GM19468 (cell line): ENCODE results near the gene KNDC1.
"Not testable (repeated sequence)": the region's sequence is repeated elsewhere in the genome, so short reads cannot be mapped to it uniquely, and the experiment has no call there.

Experiments used
- ATAC-seq: cut with Tn5 transposase; IDR thresholded peaks from one replicate; pipeline ENCODE4 v1.9.1; 2021; ENCODE audit warnings: mild to moderate bottlenecking, moderate library complexity, moderate number of reproducible peaks; ENCODE audit not compliant: unreplicated experiment; ENCODE audit errors: extremely low read depth

The KNDC1 gene

DNA sequence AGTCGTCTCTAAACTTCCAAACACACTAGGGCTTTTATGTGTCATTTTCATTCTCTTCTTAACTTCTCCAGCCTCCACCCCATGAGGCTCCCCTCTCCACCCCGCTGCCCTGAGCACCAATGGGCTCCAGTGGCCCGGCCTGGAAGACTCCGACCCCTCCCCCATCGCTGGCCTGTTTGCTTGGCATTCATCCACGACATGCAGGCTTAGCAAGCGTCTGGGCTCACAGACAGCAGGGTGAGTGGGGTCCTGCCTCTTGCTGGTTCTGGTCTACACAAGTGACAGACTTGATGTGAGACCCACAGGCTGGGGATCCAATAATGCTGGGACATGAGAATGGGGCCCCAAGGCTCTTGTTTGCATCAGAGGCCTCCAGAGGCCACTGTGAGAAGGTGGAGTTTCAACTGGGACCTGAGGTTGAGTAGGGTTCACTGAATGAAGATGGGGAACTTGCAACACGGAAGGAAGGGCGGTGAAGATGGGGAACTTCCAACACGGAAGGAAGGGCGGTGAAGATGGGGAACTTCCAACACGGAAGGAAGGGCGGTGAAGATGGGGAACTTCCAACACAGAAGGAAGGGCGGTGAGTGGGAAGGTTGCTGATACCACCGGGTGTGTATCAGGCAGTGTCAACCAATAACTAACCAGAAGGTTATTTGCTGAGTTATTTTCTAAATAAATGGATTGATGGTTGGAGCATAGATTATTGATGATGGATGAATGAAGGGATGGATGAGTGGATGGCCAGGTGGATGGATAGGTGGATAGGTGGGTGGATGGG is 14.0 kb downstream of the KNDC1 start:
- no peak for ATAC-seq

DNA sequence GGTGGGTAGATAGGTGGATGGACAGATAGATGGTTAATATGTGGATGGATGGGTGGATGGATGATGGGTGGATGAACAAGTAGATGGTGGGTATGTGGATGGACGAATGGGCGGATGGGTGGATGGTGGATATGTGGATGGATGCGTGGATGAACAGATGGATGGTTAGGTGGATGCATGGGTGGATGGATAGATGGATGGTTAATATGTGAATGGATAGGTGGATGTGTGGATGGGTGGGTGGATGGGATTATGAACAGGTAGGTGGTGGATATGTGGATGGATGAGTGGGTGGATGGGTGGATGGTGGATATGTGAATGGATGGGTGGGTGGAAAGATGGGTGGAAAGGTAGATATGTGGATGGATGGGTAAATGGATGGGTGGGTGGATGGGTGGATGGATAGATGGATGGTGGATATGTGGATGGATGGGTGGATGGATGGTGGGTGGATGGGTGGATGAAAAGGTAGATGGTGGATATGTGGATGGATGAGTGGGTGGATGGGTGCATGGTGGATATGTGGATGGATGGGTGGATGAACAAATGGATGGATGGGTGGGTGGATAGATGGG is 14.8 kb downstream of the KNDC1 start:
- ATAC-seq = no peak

DNA sequence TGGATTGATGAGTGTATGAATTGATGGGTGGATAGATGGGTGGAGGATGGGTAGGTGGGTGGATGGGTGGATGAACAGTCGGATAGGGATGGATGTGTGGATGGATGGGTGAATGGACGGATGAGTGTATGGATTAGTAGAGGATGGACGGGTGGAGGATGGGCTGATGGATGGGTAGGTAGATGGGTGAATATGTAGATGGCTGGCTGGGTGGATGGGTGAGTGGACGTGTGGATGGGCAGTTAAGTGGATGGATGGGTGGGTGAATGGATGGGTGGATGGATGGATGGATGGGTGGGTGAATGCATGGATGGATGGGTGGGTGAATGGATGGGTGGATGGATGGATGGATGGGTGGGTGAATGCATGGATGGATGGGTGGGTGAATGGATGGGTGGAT is 15.6 kb downstream of the KNDC1 start:
- not testable (repeated sequence) for ATAC-seq

DNA sequence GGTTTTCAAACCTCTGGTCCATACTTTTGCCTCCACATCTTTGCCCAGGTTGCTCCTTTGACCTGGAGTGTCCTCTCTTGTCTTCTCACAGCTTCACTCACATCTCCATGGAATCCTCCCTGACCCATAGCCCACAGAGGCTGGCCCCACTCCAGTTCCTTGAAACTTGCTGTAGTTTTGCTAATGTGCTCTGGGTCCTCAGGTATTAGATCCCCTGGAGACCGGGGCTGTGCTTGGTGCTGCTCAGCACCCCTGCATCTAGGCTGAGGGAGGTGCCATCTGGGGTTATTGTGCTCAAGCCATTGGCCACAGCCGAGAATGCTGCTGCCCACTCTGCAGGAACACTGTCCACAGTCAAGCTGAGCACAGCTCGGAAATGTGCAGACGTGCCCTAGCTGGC is 16.5 kb downstream of the KNDC1 start:
- ATAC-seq = no peak

DNA sequence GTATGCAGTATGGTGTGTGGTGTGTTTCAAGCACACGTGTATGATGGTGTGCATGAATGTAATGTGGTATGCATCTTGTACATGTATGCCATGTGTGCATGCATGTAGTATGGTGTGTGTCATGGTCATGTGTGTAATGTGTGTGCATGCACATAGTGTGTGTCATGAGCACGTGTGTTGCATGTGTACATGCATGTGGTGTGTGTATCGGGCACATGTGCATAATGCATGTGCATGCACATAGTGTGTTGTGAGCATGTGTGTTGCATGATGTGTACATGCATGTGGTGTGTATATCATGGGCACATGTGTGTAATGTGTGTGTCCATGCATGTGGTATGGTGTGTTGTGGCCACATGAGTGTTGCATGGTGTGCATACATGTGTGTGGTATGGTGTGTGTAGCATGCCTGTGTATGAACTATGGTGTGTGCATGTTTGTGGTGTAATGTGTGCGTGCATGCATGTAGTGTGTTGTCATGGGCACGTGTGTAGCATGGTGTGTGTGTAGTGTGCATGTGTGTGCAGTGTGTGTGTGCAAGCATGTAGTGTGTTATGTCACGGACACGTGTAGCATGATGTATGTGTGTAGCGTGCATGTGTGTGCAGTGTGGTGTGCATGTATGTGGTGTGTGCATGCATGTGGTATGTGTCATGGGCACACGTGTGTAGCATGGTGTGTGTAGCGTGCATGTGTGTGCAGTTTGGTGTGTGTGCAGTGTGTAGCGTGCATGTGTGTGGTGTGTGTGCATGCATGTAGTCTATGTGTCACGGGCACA is 17.6 kb downstream of the KNDC1 start:
- no peak for ATAC-seq

DNA sequence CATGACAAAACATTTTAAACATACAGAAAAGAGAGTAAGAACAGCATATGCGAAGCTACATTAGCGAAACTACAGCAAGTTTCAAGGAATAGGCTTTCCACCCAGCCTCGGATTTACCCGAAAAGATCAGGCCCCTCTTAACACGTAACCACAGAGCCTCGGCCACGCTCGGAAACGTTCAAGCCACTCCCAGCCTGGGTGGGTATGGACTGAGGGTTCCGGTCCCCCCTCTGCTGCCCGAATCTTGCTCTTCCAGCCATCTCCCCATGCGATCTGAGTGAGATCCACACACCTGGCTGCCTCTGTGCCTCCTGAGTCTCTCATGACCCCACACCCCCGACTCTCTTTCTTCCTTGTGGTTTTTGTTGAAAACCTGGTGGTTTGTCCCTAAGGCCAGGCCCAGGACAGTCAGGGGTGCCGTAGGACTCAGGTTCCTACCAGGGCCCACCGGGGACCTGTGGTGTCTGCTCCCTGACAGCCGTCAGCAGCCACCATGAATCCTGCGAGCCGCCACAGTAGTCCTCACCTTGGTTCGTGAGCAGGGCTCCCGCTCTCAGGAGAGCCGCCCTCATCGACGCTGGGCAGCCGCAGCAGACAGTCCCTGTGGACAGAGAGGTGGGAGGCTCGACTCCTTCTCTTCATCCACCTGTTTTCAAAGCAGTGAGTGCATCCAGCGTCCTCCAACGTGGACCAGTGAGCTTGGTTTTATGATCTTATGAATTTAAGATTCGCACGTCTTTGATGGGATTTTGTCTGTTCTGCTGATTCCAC is 18.5 kb downstream of the KNDC1 start:
- ATAC-seq = no peak

DNA sequence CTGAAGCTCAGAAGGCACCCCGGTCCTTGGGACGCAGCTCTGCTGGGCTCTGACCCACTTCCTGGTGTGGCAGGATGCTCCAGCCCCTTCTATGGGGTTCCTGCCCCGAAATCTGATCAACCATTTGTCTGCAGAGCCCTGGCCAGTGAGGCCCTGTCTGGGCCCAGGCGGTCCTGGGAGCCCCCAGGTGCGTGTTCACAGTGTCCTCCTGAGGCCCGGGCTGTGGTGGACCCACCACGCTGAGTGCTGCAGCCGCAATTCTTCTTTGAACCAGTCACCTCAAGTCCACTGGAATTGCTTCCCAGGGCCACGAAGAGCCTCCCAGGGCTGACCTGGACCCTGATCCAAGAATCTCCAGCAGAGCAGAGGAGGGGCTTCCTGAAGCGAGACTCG is 19.1 kb downstream of the KNDC1 start:
- ATAC-seq = no peak

DNA sequence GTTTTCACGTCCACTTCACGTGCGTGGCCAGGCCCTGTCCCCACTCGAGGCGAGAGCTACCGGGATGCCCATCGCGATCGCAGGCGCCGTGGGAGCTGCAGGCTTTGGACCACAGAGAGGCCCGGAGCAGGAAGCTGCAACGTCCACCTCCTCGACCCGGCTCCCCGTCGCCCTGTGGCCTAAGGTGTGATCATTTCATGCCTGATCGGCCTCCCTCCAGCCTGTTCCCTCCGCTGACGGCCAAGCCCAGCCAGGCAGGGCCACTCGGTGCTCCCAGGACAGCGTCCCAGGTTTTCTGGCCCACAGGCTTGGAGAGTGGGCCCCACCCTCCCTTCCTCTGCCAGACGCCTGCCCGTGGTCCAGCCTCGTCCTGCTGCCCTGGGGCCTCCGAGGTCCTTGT is 19.6 kb downstream of the KNDC1 start:
- no peak for ATAC-seq

DNA sequence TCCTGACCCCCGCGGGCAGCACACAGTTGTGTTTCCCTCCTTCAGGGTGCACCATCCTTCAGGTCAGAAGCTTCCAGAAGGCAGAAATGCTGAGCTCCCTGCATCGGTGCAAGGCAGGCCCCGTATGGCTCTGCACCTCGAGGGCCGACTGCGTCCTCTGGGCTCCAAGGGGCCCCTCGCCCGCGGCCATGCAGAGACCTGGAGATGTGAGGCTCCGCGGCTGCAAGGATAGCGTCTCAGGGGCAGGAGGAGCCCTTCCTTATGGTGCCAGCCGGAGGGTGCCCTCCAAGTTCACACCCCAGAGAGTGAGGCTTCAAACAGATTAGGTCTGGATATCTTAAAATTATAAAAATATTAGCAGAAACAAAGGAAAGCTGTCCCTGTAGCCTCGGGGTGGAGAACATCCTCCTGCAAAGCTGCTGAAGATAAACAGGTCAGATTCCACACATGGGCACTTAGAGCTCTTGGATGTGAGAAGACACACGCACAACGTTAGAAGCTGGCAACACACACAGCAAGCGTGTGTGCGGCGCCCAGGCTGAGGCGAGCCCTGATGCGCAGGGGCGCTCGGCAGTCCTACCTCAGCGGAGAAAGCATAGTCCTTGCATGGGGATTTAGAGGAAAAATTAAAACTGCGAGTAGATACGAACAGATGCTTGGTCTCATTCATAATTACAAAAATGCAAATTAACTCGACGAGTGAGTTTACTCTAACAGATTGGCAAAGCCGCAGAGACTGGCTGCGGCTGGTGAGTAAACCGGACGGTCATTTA is 20.4 kb downstream of the KNDC1 start:
- no peak for ATAC-seq

DNA sequence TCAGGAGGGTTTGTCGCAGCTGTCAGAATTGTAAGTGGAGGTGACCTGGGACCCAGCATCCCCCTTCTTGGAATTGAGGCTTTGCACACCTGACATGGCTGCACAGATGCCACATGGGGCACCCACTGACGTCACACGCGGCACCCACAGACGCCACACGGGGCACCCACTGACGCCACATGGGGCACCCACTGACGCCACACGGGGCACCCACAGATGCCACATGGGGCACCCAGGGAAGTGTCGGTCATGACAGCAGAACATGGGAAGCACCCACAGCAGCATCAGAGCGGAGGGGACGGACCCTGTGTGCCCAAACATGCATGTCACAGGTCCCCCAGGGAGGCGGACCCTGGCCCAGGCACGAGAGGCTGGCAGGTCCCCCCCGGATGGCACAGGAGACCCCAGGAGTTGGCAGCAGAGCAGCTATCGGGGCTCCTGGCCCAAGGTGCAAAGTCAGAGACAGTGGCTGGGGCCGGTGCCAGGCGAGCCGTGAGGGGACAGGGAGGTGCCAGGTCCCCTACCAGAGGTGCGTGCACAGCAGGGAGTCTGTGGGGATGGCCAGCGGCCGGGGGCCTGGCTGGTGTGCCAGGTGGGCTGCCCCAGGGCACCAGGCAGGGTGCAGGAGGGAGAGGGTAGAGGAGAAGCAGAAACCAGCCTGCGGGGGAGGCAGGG is 21.1 kb downstream of the KNDC1 start:
- no peak for ATAC-seq

DNA sequence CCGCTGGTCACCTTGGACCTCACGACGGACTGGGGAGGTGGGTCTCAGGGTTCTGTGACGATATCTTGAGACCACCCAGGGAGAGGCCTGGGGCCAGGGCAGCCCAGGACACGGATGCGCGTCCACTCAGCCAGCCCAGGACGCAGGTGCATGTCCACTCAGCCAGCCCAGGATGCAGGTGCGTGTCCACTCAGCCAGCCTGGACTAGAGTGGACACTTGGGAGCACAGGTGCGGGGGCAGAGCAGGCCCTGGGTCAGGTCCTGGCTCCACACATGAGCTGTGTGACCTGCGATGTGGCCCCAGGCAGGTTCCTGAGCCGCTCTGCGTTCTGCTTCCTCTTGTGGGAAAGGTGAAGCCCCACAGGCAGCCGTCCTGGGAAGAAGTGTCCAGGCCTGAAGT is 22.2 kb downstream of the KNDC1 start:
- ATAC-seq = no peak

DNA sequence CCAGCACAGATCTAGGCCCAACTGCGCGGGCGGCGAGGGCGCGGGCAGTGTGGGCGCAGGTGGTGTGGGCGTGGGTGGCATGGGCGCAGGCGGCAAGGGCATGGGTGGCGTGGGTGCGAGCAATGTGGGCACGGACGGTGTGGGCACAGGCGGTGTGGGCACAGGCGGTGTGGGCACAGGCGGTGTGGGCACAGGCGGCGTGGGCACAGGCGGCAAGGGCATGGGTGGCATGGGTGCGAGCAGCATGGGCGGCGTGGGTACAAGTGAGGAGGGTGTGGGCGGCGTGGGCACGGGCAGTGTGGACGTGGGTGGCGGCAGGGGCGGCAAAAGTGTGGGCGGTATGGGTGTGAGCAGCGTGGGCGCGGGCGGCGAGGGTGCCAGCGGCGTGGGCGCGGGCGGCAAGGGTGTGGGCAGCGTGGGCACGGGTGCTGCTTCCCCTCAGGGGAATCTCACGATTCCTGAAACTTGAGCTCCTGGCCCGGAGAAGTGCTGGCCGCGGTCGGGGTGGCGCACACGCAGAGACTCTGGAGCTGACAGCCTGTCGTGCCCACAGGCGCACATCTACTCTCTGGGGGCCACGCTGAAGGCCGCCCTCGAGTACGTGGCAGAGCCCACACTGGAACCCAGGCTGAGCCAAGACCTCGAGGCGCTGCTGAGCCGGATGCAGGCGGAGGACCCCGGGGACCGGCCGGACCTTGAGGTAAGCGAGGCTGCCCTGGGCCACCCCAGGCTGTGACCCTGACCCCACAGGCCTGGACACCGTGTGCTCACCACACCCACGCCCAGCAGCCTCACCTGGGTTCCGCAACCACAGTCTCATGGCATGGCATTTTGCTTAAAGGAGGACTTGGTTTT is 23.0 kb downstream of the KNDC1 start:
- no peak for ATAC-seq

DNA sequence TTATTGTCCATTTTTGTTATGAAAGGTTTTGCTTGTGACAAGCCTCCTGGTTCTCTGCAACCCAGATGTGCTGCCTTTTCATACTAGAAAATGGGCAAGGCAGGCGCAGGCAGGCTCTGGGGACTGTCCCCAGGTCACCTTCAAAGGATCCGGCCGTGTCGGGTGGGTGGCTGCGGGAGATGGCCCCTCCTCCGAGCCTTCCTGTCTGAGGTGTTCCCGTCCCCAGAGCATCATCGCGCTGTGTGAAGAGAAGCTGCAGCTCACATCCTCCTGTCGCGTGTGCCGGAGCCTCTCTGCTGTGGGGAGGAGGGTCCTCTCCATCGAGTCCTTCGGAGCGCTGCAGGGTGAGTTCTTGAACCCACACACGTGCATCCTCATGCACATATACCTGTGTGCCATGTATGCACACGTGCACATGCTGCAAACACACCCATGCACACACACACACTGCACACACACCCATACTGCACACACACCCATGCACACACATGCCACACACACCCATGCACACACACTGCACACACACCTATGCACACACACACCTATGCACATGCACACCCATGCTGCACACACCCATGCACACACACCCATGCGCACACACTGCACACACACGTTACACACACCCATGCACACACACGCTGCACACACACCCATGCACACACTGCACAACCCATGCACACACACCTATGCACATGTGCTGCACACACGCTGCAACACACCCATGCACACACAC is 23.8 kb downstream of the KNDC1 start:
- ATAC-seq = no peak

DNA sequence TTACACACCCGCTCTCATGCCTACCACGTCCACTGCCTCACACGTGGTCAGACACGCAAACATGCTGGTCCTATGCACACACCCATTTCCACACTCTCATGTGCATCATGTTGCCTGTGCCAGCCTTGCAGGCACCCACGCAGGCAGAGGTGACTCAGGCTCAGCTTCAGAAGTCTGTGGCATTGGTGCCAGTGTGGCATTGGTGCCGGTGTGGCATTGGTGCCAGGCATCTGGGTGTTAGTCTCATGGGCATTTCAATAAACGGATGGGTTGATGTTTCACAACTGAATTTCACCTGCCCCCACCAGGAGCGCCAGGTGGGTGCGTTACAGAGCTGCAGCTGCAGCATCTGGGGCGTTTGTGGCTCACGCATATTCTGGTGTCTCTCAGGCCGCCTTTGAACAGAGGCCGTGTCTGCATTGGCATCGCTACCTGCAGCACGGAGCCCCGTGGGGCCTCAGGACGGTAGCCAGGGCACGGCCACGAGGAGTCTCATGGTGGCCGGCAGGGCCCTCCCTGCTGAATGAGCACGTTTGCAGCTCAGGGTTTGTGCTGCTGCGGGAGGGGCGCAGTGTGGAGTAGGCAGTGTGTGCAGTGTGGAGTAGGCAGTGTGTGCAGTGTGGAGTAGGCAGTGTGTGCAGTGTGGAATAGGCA is 24.7 kb downstream of the KNDC1 start:
- ATAC-seq = no peak

DNA sequence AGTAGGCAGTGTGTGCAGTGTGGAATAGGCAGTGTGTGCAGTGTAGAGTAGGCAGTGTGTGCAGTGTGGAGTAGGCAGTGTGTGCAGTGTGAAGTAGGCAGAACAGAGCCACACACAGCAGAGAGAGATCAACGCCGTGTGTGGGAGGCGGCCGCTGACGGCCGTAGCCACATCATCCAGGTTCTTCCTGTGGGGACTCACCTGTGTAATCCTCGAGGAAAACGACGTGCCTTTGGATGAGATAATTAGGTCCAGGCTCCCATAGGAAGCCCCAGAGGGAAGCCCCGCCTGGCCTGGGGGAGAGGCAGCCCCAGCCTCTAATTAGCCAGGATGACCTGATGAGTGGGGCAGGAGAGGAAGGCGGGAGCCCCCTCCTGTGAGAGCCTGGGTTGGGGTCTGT is 25.4 kb downstream of the KNDC1 start:
- no peak for ATAC-seq

DNA sequence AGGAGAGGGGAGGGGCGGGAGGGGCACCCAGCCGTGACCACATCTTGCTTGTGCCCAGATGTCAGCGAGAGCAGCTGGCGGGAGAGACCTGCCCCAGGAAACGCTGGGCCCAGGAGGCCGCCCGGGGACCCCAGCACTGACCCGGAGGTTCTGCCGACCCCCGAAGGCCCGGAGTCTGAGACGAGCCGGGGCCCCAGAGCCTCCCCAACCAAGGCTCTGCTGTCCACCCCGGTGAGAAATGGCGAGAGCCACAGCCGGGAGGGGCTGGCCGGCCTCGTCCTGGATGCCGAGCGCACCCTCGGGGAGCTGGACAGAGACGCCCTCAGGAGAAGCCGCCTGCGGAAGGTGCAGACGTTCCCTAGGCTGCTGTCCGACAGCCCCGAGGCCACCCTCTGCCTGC is 25.9 kb downstream of the KNDC1 start:
- no peak for ATAC-seq

DNA sequence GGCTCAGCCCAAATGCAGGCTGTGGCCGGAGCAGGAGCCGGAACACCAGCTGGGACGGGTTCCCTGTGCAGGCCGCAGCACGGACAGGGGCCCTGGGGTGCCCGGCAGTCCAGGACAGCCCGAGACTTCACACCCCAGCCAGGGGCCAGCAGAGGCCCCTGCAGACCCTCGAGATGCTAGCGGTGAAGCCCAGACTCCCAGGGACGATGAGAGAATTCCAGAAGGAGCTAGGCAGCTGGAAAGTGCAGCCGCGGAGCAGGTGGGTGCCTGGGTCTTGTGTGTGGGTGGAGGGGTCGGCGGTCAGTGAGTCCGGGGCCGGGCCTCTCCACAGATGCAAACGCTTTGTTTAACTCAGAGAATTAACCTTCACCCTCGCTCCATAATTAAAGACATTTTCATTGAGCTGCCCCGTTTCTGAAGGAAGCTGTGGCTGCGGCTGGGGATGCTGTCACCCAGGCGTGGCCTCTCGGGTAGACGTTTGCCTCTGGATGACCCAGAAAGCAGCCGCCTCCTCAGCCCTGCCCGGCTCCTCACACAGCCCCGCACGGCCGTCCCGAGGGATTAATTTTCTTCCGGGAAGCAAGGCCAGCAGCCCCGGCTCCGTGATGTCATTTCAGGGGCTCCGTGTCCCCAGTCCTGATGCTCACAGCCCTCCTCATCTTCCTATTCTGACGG is 26.5 kb downstream of the KNDC1 start:
- no peak for ATAC-seq
